ENCODE results near the gene RNF130.

The RNF130 gene

GRCh38 chr5:180084638-180085561 is 13.3 kb upstream of the RNF130 start:
- DNase-seq, result peak; percentile 59 to 76 (median 70)

- no peak for DNase-seq
Measured at GRCh38 chr5:180083529-180084060, 12.0 kb upstream of the RNF130 start.

- no peak for DNase-seq
Measured at GRCh38 chr5:180082633-180083420, 11.3 kb upstream of the RNF130 start.

- DNase-seq, result no peak
Measured at GRCh38 chr5:180081481-180081880, 9.9 kb upstream of the RNF130 start.

GRCh38 chr5:180080486-180081280 is 9.1 kb upstream of the RNF130 start:
- peak in 3 of 4 experiments; percentile 20 to 39 (median 24) for DNase-seq

- DNase-seq, result no peak
Measured at GRCh38 chr5:180079702-180080466, 8.3 kb upstream of the RNF130 start.

GRCh38 chr5:180078348-180078747 is 6.8 kb upstream of the RNF130 start:
- DNase-seq, result no peak

- no peak for DNase-seq
Measured at GRCh38 chr5:180077594-180078284, 6.2 kb upstream of the RNF130 start.

- no peak for DNase-seq
Measured at GRCh38 chr5:180075703-180076102, 4.1 kb upstream of the RNF130 start.

- no peak for DNase-seq
Measured at GRCh38 chr5:180074462-180074861, 2.9 kb upstream of the RNF130 start.

GRCh38 chr5:180072556-180072955 is 997 bp upstream of the RNF130 start:
- no peak for DNase-seq

- DNase-seq, result no peak
Measured at GRCh38 chr5:180072256-180072548, 643 bp upstream of the RNF130 start.

- peak; percentile 68 to 80 (median 79) for DNase-seq
Measured at GRCh38 chr5:180070756-180071530, 616 bp downstream of the RNF130 start.

GRCh38 chr5:180069589-180070247 is 1.8 kb downstream of the RNF130 start:
- peak; percentile 90 to 97 (median 94) for DNase-seq

- no peak for DNase-seq
Measured at GRCh38 chr5:180068519-180069090, 3.0 kb downstream of the RNF130 start.

- DNase-seq, result no peak
Measured at GRCh38 chr5:180067986-180068385, 3.6 kb downstream of the RNF130 start.

- DNase-seq, result no peak
Measured at GRCh38 chr5:180060192-180060591, 11.4 kb downstream of the RNF130 start.

GRCh38 chr5:180059326-180059725 is 12.2 kb downstream of the RNF130 start:
- DNase-seq, result no peak

- no peak for DNase-seq
Measured at GRCh38 chr5:180056153-180056552, 15.4 kb downstream of the RNF130 start.

Data from suppressor macrophage (primary cell).